Body of pancreas (tissue), 4 donors: ENCODE results near the gene ZNF763.

Experiments used
- CTCF ChIP-seq, 7 experiments: fragments of 450-650 bp in 4 of 7; fragments of 200-600 bp in 3 of 7; sonication (generic) in 3 of 7; IDR thresholded peaks; one replicate each; pipeline ENCODE4 v1.5.1; 2016 to 2019; ENCODE audit warnings: antibody characterized with exemption in 7 of 7
- POLR2A ChIP-seq, 3 donors: fragments of 450-650 bp; IDR thresholded peaks; one replicate each; pipeline ENCODE4 v1.6.1; 2016; ENCODE audit warnings: antibody characterized with exemption in 3 of 3, mild to moderate bottlenecking in 2 of 3

GRCh38 chr19:11927227-11927626 is 37.6 kb upstream of the ZNF763 start:
- TF ChIP-seq CTCF (IDR thresholded peaks at IDR 0.05) (no peak), POLR2A (IDR thresholded peaks at IDR 0.05) (no peak)
